22Rv1 (cell line): ENCODE data around the gene DISC1.

Source experiments
- H3K27ac ChIP-seq: fragments of 450-650 bp; 2 replicates; pipeline ENCODE4 v1.5.1; 2017
- CTCF ChIP-seq: fragments of 450-650 bp; IDR thresholded peaks from 2 replicates; pipeline ENCODE4 v1.5.1; 2017; ENCODE audit warnings: mild to moderate bottlenecking
- ZFX ChIP-seq: fragments of 450-650 bp; IDR thresholded peaks from 2 replicates; pipeline ENCODE4 v1.6.1; 2017; ENCODE audit warnings: antibody characterized with exemption, borderline replicate concordance

DISC1 gene

GRCh38 chr1:231983588-231984193, 357.1 kb downstream of the DISC1 start:
- TF ChIP-seq CTCF, result no peak
- no peak for TF ChIP-seq ZFX

GRCh38 chr1:231985296-231986023, 358.9 kb downstream of the DISC1 start:
- no peak for TF ChIP-seq ZFX
- TF ChIP-seq CTCF, result no peak
- peak overlapping the region; percentile 88 for H3K27ac ChIP-seq

More at GRCh38 chr1:231983588-231984193, 357.1 kb downstream of the DISC1 start:
- no peak overlapping the region for H3K27ac ChIP-seq

- H3K27ac ChIP-seq, result peak overlapping the region; percentile 88
- no peak for TF ChIP-seq CTCF
- TF ChIP-seq ZFX, result no peak
Measured at GRCh38 chr1:231986631-231987336, 360.2 kb downstream of the DISC1 start.

- TF ChIP-seq ZFX, result no peak
- no peak for TF ChIP-seq CTCF
- no peak overlapping the region for H3K27ac ChIP-seq
Measured at GRCh38 chr1:231990388-231990787, 363.8 kb downstream of the DISC1 start.

- H3K27ac ChIP-seq, result no peak overlapping the region
- TF ChIP-seq CTCF (no peak), ZFX (no peak)
Measured at GRCh38 chr1:231991231-231991630, 364.6 kb downstream of the DISC1 start.

- H3K27ac ChIP-seq, result no peak overlapping the region
- TF ChIP-seq CTCF (no peak), ZFX (no peak)
Measured at GRCh38 chr1:231993968-231994455, 367.4 kb downstream of the DISC1 start.

- no peak overlapping the region for H3K27ac ChIP-seq
- TF ChIP-seq CTCF (no peak), ZFX (no peak)
Measured at GRCh38 chr1:231998791-231999190, 372.2 kb downstream of the DISC1 start.
